Renal pelvis (tissue), 4 donors: ENCODE results near the gene GSTT4. TPM values are rescaled to one million over a fixed set of nuclear protein-coding genes. Genes with fewer than 3 reads are reported as not detected.
A peak's percentile ranks its signal among the peaks of the same experiment; 100 is the strongest.
"Not testable (repeated sequence)": the region's sequence is repeated elsewhere in the genome, so short reads cannot be mapped to it uniquely, and the experiment has no call there.

Experiments
- DNase-seq: peaks from one replicate; pipeline ENCODE4 v3.0.0-alpha.2; 2013
- polyA plus RNA-seq, 3 donors: library from polyadenylated mRNA; unstranded; fragments of 120-200 nt; gene quantifications; one replicate each; pipeline ENCODE4 v1.2.1, GENCODE V29; 2013; ENCODE audit not compliant: insufficient read length in 3 of 3

Gene GSTT4
- polyA plus RNA-seq, 3 donors, result not detected

GRCh38 chr22:23989583-23990244 is 15.5 kb downstream of the GSTT4 start:
- not testable (repeated sequence) for DNase-seq

- not testable (repeated sequence) for DNase-seq
These were observed 18.6 kb downstream of the GSTT4 start for GRCh38 chr22:23986538-23987178.

GRCh38 chr22:23986089-23986488 is 19.2 kb downstream of the GSTT4 start:
- not testable (repeated sequence) for DNase-seq

- peak; percentile 15 for DNase-seq
These were observed 20.8 kb downstream of the GSTT4 start for GRCh38 chr22:23984430-23984829.

- DNase-seq, result not testable (repeated sequence)
These were observed 24.7 kb downstream of the GSTT4 start for GRCh38 chr22:23980567-23980966.

- not testable (repeated sequence) for DNase-seq
These were observed 25.6 kb downstream of the GSTT4 start, which contains the start of gene GSTT2 for GRCh38 chr22:23979557-23980240. TSS of gene GSTT2 (plus strand) at chr22:23980134.

- DNase-seq, result not testable (repeated sequence)
These were observed 27.9 kb downstream of the GSTT4 start for GRCh38 chr22:23977304-23977703.

GRCh38 chr22:23974836-23975352 is 30.4 kb downstream of the GSTT4 start:
- not testable (repeated sequence) for DNase-seq

- DNase-seq, result not testable (repeated sequence)
These were observed 30.9 kb downstream of the GSTT4 start, which contains the start of gene DDT for GRCh38 chr22:23974345-23974744. TSS of gene DDT (minus strand) at chr22:23974441. CDS start at chr22:23974414, 27 bp downstream.

GRCh38 chr22:23971927-23972326 is 33.3 kb downstream of the GSTT4 start:
- not testable (repeated sequence) for DNase-seq

GRCh38 chr22:23970816-23971486 is 34.3 kb downstream of the GSTT4 start:
- no peak for DNase-seq

- no peak for DNase-seq
These were observed 35.0 kb downstream of the GSTT4 start for GRCh38 chr22:23970201-23970641.

GRCh38 chr22:23969071-23969470 is 36.2 kb downstream of the GSTT4 start:
- no peak for DNase-seq

GRCh38 chr22:23966568-23966967 is 38.7 kb downstream of the GSTT4 start, which contains the start of gene DDTL:
TSS of gene DDTL (plus strand) at chr22:23966888. CDS start at chr22:23966915, 27 bp downstream.
- not testable (repeated sequence) for DNase-seq

- DNase-seq, result not testable (repeated sequence)
These were observed 39.2 kb downstream of the GSTT4 start for GRCh38 chr22:23966094-23966493.

- DNase-seq, result not testable (repeated sequence)
These were observed 44.0 kb downstream of the GSTT4 start, which contains the start of gene GSTT2B for GRCh38 chr22:23961084-23961771. TSS of gene GSTT2B (minus strand) at chr22:23961195. CDS start at chr22:23961131, 64 bp downstream.

- DNase-seq, result peak; percentile 73
These were observed 48.9 kb downstream of the GSTT4 start for GRCh38 chr22:23956301-23956900.

- DNase-seq, result not testable (repeated sequence)
These were observed 49.4 kb downstream of the GSTT4 start for GRCh38 chr22:23955886-23956285.

GRCh38 chr22:23954991-23955305 is 50.3 kb downstream of the GSTT4 start:
- DNase-seq, result not testable (repeated sequence)

GRCh38 chr22:23954193-23954990 is 50.9 kb downstream of the GSTT4 start:
- not testable (repeated sequence) for DNase-seq
